ENCODE results near the gene B3GNT3.
"Not testable (repeated sequence)": the region's sequence is repeated elsewhere in the genome, so short reads cannot be mapped to it uniquely, and the experiment has no call there.

The B3GNT3 gene

DNA sequence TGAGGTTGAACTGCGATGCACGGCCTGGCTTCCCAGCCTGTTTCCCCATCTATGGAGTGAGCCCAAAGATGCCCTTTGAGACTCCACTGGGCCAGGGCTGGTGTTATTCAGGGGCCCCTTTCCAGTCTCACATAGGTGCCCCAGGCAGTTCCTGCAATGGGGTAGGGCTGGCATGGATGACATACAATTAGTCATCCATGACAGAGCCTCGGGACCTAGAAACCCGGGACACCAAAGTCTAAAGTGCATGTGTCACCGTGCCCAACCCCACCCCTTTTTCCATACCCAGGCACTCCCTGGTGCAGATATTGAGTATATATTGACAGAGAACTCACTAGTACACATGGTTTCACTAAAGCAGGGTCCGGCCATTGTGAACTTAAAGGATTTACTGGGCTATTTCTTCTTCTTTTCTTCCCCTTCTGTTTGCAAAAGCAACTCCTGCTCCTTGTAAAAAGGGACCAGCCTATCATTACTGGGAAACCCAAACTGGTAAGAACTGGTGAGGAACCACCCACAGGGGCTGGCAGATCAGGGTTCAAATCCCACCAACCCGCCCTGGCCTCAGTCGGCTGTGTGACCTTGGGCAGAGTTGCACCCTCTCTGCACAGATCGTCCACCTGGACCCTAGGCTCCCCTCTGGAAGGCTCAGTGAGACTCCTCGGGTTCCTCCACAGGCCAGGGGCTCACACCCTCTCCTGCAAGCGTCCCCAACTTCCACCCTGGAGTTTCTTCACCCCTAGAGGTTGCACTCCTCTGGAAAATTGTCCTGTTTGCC, 2.7 kb downstream of the B3GNT3 start:
- peak; percentile 79 for DNase-seq (ENCODE audit: low spot score)

DNA sequence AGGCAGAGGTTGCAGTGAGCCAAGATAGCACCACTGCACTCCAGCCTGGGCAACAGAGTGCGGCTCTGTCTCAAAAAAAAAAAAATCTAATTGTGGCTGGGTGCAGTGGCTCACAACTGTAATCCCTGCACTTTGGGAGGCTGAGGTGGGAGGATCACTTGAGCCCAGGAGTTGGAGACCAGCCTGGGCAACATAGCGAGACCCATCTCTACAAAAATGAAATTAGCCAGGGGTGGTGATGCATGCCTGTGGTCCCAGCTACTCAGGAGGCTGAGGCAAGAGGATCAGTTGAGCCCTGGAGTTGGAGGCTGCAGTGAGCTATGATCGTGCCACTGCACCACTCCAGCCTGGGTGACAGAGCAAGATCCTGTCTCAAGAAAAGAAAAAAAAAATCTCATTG, 3.7 kb downstream of the B3GNT3 start:
- not testable (repeated sequence) for DNase-seq (ENCODE audit: low spot score)

- DNase-seq (ENCODE audit: low spot score): no peak
Observed at GRCh38 chr19:17802137-17802858, 7.4 kb downstream of the B3GNT3 start.

DNA sequence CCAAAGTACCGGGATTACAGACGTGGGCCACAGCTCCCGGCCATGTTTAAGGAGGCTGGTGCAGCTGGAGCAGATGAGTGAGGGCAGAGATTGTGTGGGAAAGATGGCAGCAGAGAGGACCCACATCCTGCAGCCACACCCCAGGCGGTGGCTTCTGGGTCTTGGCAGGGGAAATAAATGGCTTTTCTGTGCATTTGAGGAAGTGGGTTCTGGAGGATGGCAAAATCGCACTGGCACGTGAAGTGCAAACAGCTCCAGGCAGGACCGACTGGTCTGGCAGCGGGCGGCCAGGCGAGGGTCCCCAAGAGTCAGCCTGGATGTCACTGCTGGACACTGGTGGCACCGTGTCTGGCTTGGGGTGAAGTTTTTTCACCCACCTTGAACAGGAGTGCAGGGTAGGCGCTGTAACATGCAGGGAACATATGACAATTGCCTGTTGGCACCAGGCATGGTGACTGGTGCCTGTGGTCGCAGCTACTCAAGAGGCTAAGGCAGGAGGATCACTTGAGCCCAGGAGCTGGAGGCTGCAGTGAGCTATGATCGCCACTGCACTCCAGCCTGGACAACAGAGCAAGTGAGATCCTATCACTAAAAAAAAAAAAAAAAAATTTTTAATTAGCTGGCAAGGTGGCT, 8.4 kb downstream of the B3GNT3 start:
- no peak for DNase-seq (ENCODE audit: low spot score)

DNA sequence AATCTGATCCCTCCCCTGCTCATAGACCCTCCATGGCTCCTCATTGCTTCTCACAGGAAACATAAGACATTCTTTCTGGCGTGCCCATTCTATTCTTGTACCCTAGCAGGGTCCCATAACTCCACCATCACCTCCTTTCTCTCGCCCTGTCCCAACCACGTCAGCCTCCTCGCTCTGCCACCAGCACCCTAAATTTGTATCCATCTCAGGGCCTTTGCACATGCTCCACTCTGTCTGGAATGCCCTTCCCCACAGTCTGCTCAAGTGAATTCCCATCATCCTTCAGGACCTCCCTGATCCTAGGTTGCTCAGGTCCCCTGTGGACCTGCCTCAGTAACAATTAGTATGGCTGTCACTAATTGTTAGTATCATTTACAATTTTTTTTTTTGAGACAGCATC, 10.5 kb downstream of the B3GNT3 start:
- DNase-seq (ENCODE audit: low spot score): no peak

DNA sequence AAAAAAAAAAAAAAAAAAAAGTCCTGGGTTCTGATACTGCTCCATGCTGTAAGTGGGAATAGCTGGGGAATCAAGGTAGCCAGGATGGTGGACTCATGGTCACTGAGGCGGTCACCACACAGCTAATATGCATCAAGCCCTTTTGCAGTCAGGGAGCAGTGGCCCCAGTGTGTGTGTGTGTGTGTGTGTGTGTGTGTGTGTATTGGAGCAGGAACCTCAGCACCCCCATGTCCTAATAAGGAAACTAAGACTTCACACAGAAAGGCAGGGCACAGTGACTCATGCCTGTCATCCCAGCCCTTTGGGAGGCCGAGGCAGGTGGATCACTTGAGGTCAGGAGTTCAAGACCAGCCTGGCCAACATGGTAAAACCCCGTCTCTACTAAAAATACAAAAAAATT, 12.0 kb downstream of the B3GNT3 start:
- DNase-seq (ENCODE audit: low spot score): peak; percentile 32

DNA sequence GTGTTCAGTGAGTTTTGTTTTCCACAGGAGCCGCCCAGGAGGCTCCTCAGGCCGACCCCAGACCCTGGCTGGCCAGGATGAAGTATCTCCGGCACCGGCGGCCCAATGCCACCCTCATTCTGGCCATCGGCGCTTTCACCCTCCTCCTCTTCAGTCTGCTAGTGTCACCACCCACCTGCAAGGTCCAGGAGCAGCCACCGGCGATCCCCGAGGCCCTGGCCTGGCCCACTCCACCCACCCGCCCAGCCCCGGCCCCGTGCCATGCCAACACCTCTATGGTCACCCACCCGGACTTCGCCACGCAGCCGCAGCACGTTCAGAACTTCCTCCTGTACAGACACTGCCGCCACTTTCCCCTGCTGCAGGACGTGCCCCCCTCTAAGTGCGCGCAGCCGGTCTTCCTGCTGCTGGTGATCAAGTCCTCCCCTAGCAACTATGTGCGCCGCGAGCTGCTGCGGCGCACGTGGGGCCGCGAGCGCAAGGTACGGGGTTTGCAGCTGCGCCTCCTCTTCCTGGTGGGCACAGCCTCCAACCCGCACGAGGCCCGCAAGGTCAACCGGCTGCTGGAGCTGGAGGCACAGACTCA, 12.9 kb downstream of the B3GNT3 start:
- DNase-seq (ENCODE audit: low spot score): no peak

DNA sequence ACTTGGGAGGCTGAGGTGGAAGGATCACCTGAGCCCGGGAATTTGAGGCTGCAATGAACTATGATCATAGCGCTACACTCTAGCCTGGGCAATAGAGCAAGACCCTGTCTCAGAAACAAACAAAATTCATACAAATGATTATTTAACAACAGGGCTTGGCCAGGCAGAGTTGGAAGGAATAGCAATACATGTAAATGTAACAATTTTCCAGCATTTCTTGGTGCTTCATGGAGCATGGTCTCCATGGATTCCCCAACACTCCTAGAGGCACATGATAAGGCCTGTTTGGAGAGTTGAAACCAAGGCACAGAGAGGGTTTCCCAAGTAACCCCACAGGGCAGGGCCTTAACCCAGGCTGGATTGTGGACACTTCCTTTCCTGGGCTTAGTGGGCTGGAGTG, 16.2 kb downstream of the B3GNT3 start:
- DNase-seq (ENCODE audit: low spot score): no peak

- DNase-seq (ENCODE audit: low spot score): no peak
Observed at GRCh38 chr19:17811681-17812080, 16.7 kb downstream of the B3GNT3 start.

- no peak for DNase-seq (ENCODE audit: low spot score)
Observed at GRCh38 chr19:17812099-17812498, 17.2 kb downstream of the B3GNT3 start.

DNA sequence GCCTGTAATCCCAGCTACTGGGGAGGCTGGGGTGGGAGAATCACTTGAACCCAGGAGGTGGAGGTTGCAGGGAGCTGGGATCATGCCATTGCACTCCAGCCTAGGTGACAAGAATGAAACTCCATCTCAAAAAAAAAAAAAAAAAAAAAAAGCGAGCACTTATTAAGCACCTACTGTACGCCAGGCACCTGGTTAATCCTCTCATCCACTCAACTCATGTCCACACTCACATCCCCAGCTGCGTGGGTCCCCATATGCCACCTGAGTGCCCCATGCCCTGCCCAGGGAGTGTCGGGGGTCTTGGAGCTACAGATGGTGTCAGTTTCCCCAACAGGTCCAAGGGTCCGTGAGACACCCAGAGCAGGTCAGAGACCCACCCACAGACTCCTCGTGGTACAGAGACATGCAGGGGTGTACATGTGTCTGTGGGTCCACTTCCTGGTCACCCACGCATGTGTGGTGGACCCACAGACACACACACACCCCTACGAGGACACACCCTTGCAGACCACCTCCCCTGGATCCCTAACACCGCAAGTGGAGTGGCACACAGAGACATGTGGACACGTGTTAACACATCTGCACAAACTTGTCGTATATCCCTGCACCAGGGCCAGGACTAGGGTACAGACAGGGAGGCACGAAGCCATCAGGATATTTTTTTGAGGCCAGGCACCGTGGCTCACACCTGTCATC, 22.9 kb downstream of the B3GNT3 start:
- no peak for DNase-seq (ENCODE audit: low spot score)

GRCh38 chr19:17821190-17821589, 26.3 kb downstream of the B3GNT3 start, which contains the start of gene INSL3:
Gene INSL3, minus strand, starts transcription at chr19:17821519. Its CDS starts 13 bp downstream, at chr19:17821506.
- DNase-seq (ENCODE audit: low spot score): no peak

DNA sequence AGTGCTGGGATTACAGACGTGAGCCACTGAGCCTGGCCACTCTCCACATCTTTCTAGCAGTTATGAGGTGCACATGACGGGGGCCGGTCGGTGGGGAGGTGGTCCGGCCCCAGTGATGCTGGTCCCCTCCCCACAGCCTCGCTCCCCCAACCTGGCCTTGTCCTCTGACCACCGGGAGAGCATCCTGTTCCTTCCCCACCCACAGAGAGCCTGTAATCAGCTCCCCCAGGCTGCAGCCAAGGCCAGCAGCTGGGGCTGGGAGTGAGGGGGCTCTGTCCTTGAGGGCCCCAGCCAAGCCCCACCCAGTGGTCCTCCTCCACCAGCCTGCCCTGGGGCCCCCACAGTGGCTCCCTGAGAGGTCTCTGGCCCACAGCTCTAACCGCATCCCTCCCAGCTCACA, 29.4 kb downstream of the B3GNT3 start:
- no peak for DNase-seq (ENCODE audit: low spot score)

DNA sequence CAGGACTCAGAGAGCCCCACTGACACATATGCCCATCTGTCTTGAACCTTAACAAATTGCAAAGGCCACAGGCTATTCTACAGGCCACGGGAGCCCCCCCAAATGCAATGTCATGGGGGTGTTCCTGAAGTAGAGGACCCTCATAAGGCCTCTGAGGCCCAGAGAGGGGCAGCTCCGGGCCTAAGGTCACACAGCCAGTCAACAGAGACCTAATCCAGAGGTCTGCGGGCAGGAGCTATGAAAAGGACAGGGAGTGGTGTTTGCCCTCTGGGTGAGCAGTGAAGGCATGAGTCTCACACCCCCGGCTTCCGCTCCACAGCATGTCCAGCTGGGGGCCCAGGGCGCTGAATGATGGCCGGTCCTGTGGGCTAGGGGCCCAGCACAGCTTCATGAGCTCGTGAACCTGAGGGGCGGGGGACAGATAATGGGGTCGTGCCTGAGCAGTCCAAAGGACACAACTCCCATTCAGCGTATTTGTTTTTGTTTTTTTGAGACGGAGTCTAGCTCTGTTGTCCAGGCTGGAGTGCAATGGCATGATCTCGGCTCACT, 31.6 kb downstream of the B3GNT3 start:
- no peak for DNase-seq (ENCODE audit: low spot score)

- no peak for DNase-seq (ENCODE audit: low spot score)
Observed at GRCh38 chr19:17829855-17830566, 35.1 kb downstream of the B3GNT3 start.

- peak; percentile 39 for DNase-seq (ENCODE audit: low spot score)
Observed at GRCh38 chr19:17830567-17831418, 35.9 kb downstream of the B3GNT3 start.

DNA sequence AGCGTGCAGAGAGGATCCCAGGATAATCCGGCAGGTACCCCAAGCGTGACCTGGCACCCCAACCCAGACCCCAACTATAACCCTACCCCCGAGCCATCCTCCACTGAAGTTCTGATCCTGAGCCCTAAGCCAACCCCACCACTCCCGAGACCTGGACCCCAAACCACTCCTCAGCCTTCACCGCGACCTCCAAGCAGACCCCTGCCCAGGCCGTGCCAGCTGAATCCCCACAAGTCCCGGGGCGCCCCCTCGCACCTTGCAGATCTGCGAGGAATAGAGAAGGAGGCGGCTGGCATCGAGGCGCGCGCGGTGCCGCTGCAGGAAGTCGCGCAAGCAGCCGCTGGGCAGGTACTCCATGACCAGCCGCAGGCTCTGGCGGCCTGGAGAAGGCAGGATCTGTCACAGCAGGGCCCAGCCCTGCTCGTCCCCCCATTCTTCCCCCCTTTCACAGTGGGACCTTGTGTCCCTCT, 36.5 kb downstream of the B3GNT3 start:
- no peak for DNase-seq (ENCODE audit: low spot score)

GRCh38 chr19:17832443-17833208, 37.7 kb downstream of the B3GNT3 start:
- no peak for DNase-seq (ENCODE audit: low spot score)
